Activated T-helper 17 cell treated with anti-CD3 and anti-CD28 coated beads, Interleukin-2, amount 50 U/mL, for 72 hours (primary cell): Measurements from ENCODE around the gene TBXAS1. TPM values are rescaled to one million over a fixed set of nuclear protein-coding genes. Genes with fewer than 3 reads are reported as not detected.

Source experiments
- ATAC-seq: fragments of 150-1000 bp; cut with Tn5 transposase; replicated peaks from 2 replicates; pipeline ENCODE4 v1.10.0; 2021; ENCODE audit warnings: mild to moderate bottlenecking, moderate library complexity
- H3K27ac Mint-ChIP-seq: one replicate; pipeline ENCODE4 v1.8.0; 2022; ENCODE audit warnings: mixed read lengths
- H3K27me3 Mint-ChIP-seq: one replicate; pipeline ENCODE4 v1.8.0; 2022; ENCODE audit warnings: mixed read lengths
- H3K36me3 Mint-ChIP-seq: one replicate; pipeline ENCODE4 v1.8.0; 2022; ENCODE audit warnings: low read depth, mild to moderate bottlenecking, mixed read lengths
- H3K4me1 Mint-ChIP-seq: one replicate; pipeline ENCODE4 v1.8.0; 2022; ENCODE audit warnings: mixed read lengths
- H3K4me3 Mint-ChIP-seq: one replicate; pipeline ENCODE4 v1.8.0; 2022; ENCODE audit warnings: mild to moderate bottlenecking, mixed read lengths
- H3K9me3 Mint-ChIP-seq: one replicate; pipeline ENCODE4 v1.8.0; 2022; ENCODE audit warnings: mixed read lengths
- total RNA-seq, 2 donors: library from RNA; stranded (reverse); gene quantifications; one replicate each; pipeline ENCODE4 v1.2.3, GENCODE V29; 2022

Gene TBXAS1
- total RNA-seq, 2 donors from 2014 or later: 17.8 to 22.0 TPM

GRCh38 chr7:139958599-139959284 lies 129.7 kb downstream of the TBXAS1 start:
- Mint-ChIP-seq H3K9me3 (no peaks in the 10 kb centered on the region), H3K27me3 (no peaks in the 10 kb centered on the region), H3K27ac (no peak overlapping the region), H3K4me1 (peaks cover 5% of the 10 kb centered on the region), H3K4me3 (no peak overlapping the region), H3K36me3 (peaks cover 8% of the 10 kb centered on the region)
- ATAC-seq: no peak

GRCh38 chr7:139959285-139959628 lies 130.2 kb downstream of the TBXAS1 start:
- H3K27ac Mint-ChIP-seq: no peak overlapping the region
- peaks cover 8% of the 10 kb centered on the region for H3K36me3 Mint-ChIP-seq
- H3K27me3 Mint-ChIP-seq: no peaks in the 10 kb centered on the region
- peaks cover 5% of the 10 kb centered on the region for H3K4me1 Mint-ChIP-seq
- H3K9me3 Mint-ChIP-seq: no peaks in the 10 kb centered on the region
- no peak overlapping the region for H3K4me3 Mint-ChIP-seq
- ATAC-seq: no peak

DNA sequence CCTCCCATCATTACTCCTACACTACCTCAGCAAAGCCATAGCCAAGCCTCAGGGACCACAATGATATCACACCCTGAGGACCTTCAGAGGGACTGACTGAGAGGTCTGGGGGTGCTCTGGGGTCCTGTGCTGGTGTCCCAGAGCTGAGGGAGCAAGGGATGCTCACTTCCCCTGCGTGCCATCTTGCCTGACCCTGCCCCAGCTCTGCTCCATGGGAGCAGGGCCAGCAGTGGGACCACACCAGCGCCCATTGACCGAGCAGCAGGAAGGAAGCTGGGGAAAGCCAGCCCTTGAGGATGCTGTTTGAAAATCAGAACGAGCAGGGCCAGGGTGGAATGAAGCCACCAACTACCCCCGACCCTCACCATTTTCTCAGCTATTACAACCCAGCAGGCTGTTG lies 130.7 kb downstream of the TBXAS1 start:
- no peaks in the 10 kb centered on the region for H3K9me3 Mint-ChIP-seq
- no peak for ATAC-seq
- no peak overlapping the region for H3K27ac Mint-ChIP-seq
- no peak overlapping the region for H3K4me3 Mint-ChIP-seq
- no peaks in the 10 kb centered on the region for H3K27me3 Mint-ChIP-seq
- H3K4me1 Mint-ChIP-seq: peaks cover 5% of the 10 kb centered on the region
- H3K36me3 Mint-ChIP-seq: peaks cover 8% of the 10 kb centered on the region

DNA sequence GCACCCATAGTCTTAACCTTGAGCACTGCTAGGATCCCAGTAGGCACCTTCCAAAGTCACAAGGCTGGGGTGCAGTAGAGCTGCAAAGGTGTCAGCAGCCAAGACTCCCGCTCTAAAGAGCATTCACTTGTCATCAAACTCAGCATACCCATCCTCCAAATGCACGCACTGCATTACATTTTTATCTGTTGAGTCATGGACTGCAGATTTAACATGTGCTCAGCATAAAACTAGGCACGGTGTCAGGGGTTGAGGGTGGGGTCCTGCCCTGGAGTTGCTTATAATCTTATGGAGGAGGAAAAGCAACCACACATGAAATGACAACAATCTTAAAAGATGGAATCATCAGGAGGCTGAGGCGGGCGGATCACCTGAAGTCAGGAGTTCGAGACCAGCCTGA lies 131.1 kb downstream of the TBXAS1 start:
- Mint-ChIP-seq H3K4me3 (no peak overlapping the region), H3K9me3 (no peaks in the 10 kb centered on the region), H3K27me3 (no peaks in the 10 kb centered on the region), H3K36me3 (peaks cover 12% of the 10 kb centered on the region), H3K27ac (no peak overlapping the region), H3K4me1 (peaks cover 5% of the 10 kb centered on the region)
- no peak for ATAC-seq

- peaks cover under 1% of the 10 kb centered on the region for H3K4me1 Mint-ChIP-seq
- no peak overlapping the region for H3K27ac Mint-ChIP-seq
- ATAC-seq: no peak
- H3K36me3 Mint-ChIP-seq: peaks cover 17% of the 10 kb centered on the region
- H3K4me3 Mint-ChIP-seq: no peak overlapping the region
- H3K9me3 Mint-ChIP-seq: no peaks in the 10 kb centered on the region
- no peaks in the 10 kb centered on the region for H3K27me3 Mint-ChIP-seq
Measured at GRCh38 chr7:139965942-139966628, 137.0 kb downstream of the TBXAS1 start.

- peaks cover 17% of the 10 kb centered on the region for H3K36me3 Mint-ChIP-seq
- no peaks in the 10 kb centered on the region for H3K4me1 Mint-ChIP-seq
- no peak for ATAC-seq
- no peak overlapping the region for H3K4me3 Mint-ChIP-seq
- no peaks in the 10 kb centered on the region for H3K27me3 Mint-ChIP-seq
- no peak overlapping the region for H3K27ac Mint-ChIP-seq
- no peaks in the 10 kb centered on the region for H3K9me3 Mint-ChIP-seq
Measured at GRCh38 chr7:139966949-139967348, 137.9 kb downstream of the TBXAS1 start.

DNA sequence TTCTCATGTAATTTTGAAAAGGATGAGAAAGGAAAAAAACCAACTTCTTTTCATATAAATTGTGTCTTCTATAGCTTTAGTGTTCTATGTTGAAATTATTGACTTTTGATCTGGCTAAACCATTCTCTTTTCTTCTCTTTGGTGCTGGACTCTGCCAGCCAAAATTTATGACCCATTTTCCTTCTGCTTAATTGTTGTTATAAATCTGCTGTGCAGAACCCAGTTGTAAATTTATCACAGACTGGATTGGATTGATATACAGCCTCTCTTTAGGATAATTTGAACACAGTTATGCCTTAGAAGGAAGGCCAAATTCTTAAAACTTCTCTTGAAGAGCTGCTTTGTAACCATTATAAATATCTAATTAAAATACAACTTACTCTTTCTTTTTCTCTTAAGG lies 139.9 kb downstream of the TBXAS1 start:
- no peaks in the 10 kb centered on the region for H3K27me3 Mint-ChIP-seq
- peaks cover 9% of the 10 kb centered on the region for H3K36me3 Mint-ChIP-seq
- H3K27ac Mint-ChIP-seq: no peak overlapping the region
- no peak overlapping the region for H3K4me3 Mint-ChIP-seq
- no peaks in the 10 kb centered on the region for H3K4me1 Mint-ChIP-seq
- no peaks in the 10 kb centered on the region for H3K9me3 Mint-ChIP-seq
- no peak for ATAC-seq

- no peaks in the 10 kb centered on the region for H3K27me3 Mint-ChIP-seq
- H3K27ac Mint-ChIP-seq: no peak overlapping the region
- H3K4me1 Mint-ChIP-seq: no peaks in the 10 kb centered on the region
- H3K4me3 Mint-ChIP-seq: no peak overlapping the region
- H3K9me3 Mint-ChIP-seq: no peaks in the 10 kb centered on the region
- peaks cover 3% of the 10 kb centered on the region for H3K36me3 Mint-ChIP-seq
- no peak for ATAC-seq
Measured at GRCh38 chr7:139972029-139972428, 143.0 kb downstream of the TBXAS1 start.

DNA sequence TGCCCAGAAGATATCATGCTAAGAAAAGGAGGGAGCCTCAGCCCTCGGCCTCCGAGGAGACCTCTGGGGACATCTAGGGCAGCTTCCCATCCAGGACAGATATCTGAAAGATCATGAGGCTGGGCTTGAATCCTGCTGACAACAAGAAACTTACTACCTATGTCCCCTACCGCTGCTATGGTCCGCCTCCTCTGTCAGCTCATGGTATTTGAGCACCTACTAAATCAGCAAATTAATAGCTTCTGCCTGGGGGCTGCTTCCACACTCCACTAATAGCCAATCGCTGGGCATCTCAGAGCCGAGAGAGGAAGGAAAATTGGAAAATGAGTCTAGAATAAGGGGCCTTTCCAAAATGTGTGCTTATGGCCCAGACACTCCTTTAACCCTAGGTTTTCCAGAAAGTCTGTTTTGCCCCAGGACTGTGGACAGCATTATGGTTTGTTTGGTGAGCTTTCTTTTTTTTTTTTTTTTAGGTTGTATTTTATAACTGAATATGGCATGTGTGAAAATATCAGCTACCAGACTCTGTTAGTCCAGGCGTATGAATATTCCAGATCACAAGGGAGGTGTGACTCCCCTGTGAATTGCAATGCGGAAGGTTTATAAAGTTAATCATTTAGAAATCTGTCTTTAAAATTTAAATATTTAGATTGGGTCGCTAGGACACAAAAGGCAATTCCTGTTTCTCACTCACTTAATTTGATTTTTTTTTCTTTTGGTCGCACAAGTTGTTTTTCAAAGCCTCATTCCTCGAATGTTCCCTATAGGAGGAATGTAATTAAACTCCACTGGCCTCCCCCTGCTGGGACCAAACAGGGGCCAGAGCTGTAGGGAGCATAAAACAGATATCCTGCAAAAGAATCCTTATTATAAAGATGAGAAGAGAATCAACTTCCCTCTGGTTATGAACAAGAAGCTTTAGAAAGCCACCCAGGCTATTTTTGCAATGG lies 144.3 kb downstream of the TBXAS1 start:
- H3K36me3 Mint-ChIP-seq: no peaks in the 10 kb centered on the region
- no peaks in the 10 kb centered on the region for H3K9me3 Mint-ChIP-seq
- no peak overlapping the region for H3K27ac Mint-ChIP-seq
- H3K4me3 Mint-ChIP-seq: no peak overlapping the region
- H3K27me3 Mint-ChIP-seq: no peaks in the 10 kb centered on the region
- ATAC-seq: no peak
- no peaks in the 10 kb centered on the region for H3K4me1 Mint-ChIP-seq

GRCh38 chr7:139974179-139974811 lies 145.2 kb downstream of the TBXAS1 start:
- Mint-ChIP-seq H3K4me3 (no peak overlapping the region), H3K27ac (no peak overlapping the region), H3K9me3 (no peaks in the 10 kb centered on the region), H3K4me1 (no peaks in the 10 kb centered on the region), H3K27me3 (no peaks in the 10 kb centered on the region), H3K36me3 (no peaks in the 10 kb centered on the region)
- no peak for ATAC-seq

- Mint-ChIP-seq H3K27me3 (no peaks in the 10 kb centered on the region), H3K4me1 (peaks cover 9% of the 10 kb centered on the region), H3K36me3 (no peaks in the 10 kb centered on the region), H3K4me3 (no peak overlapping the region), H3K9me3 (no peaks in the 10 kb centered on the region), H3K27ac (peak overlapping the region; percentile 58)
- no peak for ATAC-seq
Measured at GRCh38 chr7:139976055-139976837, 147.2 kb downstream of the TBXAS1 start.

- no peak for ATAC-seq
- peaks cover 9% of the 10 kb centered on the region for H3K4me1 Mint-ChIP-seq
- no peaks in the 10 kb centered on the region for H3K36me3 Mint-ChIP-seq
- H3K9me3 Mint-ChIP-seq: no peaks in the 10 kb centered on the region
- H3K27me3 Mint-ChIP-seq: no peaks in the 10 kb centered on the region
- H3K4me3 Mint-ChIP-seq: no peak overlapping the region
- H3K27ac Mint-ChIP-seq: peak overlapping the region; percentile 58
Measured at GRCh38 chr7:139976838-139977656, 148.0 kb downstream of the TBXAS1 start.

DNA sequence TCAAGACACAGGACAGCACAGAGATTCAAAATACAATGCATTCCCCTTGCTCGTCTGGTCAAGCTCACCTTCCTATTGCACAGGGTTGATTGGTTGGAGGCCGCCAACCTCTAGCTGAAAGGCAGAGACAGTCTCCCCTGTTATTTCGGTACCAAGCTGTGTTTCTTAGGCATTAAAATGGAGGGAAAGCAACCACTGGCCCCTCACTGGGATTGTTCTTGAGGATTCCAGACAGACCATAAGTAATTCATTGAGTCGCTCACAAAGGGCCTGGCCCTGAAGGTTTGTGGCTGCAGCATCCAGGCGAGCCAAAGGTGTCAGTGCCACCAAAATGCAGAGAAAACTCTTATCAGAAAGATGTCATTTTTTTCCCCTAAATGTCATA lies 152.4 kb downstream of the TBXAS1 start:
- H3K4me1 Mint-ChIP-seq: peaks cover 9% of the 10 kb centered on the region

More for the DNA sequence above, 152.4 kb downstream of the TBXAS1 start:
- Mint-ChIP-seq H3K27ac (peak overlapping the region; percentile 96), H3K27me3 (no peaks in the 10 kb centered on the region), H3K36me3 (no peaks in the 10 kb centered on the region), H3K4me3 (peak overlapping the region; percentile 89), H3K9me3 (no peaks in the 10 kb centered on the region)
- no peak for ATAC-seq
